ENCODE measurements around the gene EXOG.
"Not testable (repeated sequence)": the region's sequence is repeated elsewhere in the genome, so short reads cannot be mapped to it uniquely, and the experiment has no call there.

Gene EXOG

GRCh38 chr3:38564631-38565338 is 68.6 kb downstream of the EXOG start:
- no peak for FAIRE-seq

DNA sequence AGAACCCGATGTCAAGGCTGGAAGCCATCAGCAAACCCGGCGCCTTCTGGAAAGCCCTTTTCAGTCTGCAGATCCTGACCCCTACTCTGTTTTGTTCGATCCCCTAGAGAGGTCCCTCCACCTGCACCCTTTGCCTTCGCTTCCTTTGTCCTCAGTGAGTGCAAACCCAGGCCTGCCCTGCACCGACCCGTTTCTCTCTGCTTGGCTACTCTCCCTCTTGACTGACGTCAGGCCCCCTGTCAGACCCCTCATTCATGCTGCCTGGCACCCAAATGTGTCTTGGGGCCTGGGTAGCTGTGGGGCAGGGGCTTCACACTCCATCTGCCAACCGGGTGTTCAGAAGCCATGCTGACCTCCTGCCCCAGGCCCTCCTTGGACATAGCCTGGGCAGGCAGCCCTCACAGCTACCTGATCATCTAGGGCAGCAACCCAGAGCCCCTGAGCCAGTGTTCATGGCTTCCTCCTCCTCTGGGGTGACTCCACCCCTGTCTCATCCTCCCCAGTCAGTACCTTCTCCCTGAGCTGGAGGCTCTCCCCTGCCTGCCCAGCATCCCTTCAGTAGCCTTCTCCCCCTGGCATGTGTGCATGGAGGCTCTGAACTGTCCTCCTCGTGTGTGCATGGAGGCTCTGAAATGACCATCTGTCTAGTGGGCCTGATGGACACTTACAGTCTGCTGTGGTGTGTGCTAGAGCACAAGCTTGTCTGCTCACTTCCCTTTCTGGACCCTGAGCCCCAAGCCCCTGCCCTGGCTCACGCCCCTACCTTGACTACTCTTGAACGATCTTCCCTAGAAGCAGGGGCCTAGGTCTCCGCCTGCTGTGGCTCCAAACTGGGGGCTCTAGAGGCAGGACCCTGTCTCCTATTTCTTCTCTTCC is 69.4 kb downstream of the EXOG start:
- no peak for FAIRE-seq

DNA sequence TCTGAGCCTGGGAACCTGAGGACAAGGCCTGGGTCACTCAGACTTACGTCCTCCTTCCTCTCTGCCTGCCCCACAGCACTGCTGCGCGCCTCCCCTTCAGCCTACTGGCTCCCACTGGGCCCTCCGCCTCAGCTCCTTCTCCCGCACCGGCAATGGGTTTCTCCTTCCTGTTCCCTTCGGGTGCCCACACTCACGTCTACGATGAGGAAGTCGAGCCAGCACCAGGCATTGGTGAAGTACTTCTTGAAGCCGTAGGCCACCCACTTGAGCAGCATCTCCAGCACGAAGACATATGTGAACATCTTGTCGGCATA is 70.0 kb downstream of the EXOG start:
- no peak for FAIRE-seq

GRCh38 chr3:38566794-38567193 is 70.7 kb downstream of the EXOG start:
- not testable (repeated sequence) for FAIRE-seq

- FAIRE-seq, result no peak
Measured at GRCh38 chr3:38567498-38567897, 71.4 kb downstream of the EXOG start.

DNA sequence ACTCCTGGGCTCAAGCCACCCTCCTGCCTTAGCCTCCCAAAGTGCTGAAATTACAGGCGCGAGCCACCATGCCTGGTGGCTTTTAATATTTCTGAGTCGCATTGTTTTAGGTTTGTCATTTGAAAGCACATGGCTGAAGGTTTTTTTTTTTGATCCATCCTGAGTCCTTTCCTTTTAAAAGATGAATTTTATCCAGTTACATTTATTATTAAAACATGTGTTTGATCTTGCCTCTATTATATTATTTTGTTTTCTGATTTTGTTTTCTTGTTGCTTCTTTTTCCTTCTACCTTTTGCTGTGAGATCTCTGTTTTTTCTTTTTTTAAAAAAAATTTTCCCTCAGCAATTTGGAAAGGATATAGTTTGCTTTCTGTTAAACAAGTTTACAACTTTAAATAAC is 77.0 kb downstream of the EXOG start:
- FAIRE-seq, result no peak

GRCh38 chr3:38573556-38573955 is 77.4 kb downstream of the EXOG start:
- FAIRE-seq, result no peak

GRCh38 chr3:38574411-38575278 is 78.5 kb downstream of the EXOG start:
- no peak for FAIRE-seq

- no peak for FAIRE-seq
Measured at GRCh38 chr3:38575279-38575843, 79.2 kb downstream of the EXOG start.
